ENCODE data around the gene GALNT10.

The GALNT10 gene

GRCh38 chr5:154162539-154163151, 27.9 kb upstream of the GALNT10 start:
- Histone ChIP-seq H3K4me3 (ENCODE audit: low read depth in 1 of 2, low read length in 2 of 2) (no peak overlapping the region), H3K27ac (ENCODE audit: low read depth, low read length) (no peak overlapping the region), H3K36me3 (ENCODE audit: insufficient read depth, low read length) (no peaks in the 10 kb centered on the region), H3K9ac (ENCODE audit: low read length) (no peak overlapping the region), H3K27me3 (ENCODE audit: control insufficient read depth in 1 of 2, insufficient read depth in 2 of 2, low read length in 2 of 2) (no peaks in the 10 kb centered on the region), H3K9me3 (ENCODE audit: low read length) (no peaks in the 10 kb centered on the region), H3K4me1 (ENCODE audit: insufficient read depth, low read length) (peaks cover 5% of the 10 kb centered on the region)

DNA sequence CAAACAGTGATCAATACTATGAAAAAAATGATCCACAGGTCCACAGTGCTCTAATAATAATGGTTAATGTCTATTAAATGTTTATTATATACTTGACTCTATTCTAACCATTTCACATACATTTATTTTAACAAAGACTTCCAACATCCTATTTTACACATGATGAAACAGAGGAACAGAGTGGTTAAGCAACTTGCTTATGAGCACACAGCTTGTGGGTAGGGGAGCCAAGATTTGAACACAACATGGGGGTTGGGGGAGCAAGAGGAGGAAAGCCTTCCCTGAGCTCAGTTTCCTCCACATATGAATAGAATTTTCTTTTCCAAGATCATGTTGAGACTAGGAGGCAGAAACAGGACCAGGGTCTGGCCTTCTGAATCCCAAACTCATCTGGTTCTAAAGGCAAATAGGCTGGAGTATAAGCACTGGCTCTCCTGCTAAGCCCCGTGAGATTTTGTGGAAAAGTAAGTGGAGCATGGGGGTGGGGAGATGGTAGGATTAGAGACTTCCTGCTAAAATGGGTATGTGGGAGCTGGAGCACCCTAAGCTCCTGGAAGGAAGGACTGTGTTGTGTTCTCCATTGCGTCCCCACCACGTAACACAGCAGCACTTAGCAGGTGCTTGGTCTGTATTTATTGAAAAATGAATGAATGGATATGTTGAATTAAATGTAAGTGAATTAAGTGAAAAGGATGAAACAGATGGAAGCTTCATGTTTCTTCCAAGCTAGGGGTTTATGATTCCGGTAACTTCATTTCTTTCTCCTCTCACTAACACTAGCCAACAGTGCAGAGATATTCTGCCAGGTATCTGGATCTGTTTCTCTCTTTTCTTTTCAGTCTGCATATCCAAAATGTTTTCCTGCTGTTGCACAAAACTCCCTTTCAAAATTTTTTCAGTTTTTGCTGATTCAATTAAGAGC, 26.9 kb upstream of the GALNT10 start:
- Histone ChIP-seq H3K4me3 (ENCODE audit: low read depth in 1 of 2, low read length in 2 of 2) (no peak overlapping the region), H3K36me3 (ENCODE audit: insufficient read depth, low read length) (no peaks in the 10 kb centered on the region), H3K9ac (ENCODE audit: low read length) (no peak overlapping the region), H3K9me3 (ENCODE audit: low read length) (no peaks in the 10 kb centered on the region), H3K4me1 (ENCODE audit: insufficient read depth, low read length) (no peaks in the 10 kb centered on the region), H3K27ac (ENCODE audit: low read depth, low read length) (peak overlapping the region; percentile 24), H3K27me3 (ENCODE audit: control insufficient read depth in 1 of 2, insufficient read depth in 2 of 2, low read length in 2 of 2) (no peaks in the 10 kb centered on the region)

GRCh38 chr5:154164249-154164581, 26.3 kb upstream of the GALNT10 start:
- no peak overlapping the region for H3K27ac ChIP-seq (ENCODE audit: low read depth, low read length)
- H3K4me3 ChIP-seq (ENCODE audit: low read depth in 1 of 2, low read length in 2 of 2) = no peak overlapping the region
- no peaks in the 10 kb centered on the region for H3K27me3 ChIP-seq (ENCODE audit: control insufficient read depth in 1 of 2, insufficient read depth in 2 of 2, low read length in 2 of 2)
- no peaks in the 10 kb centered on the region for H3K4me1 ChIP-seq (ENCODE audit: insufficient read depth, low read length)
- H3K36me3 ChIP-seq (ENCODE audit: insufficient read depth, low read length) = no peaks in the 10 kb centered on the region
- no peaks in the 10 kb centered on the region for H3K9me3 ChIP-seq (ENCODE audit: low read length)
- H3K9ac ChIP-seq (ENCODE audit: low read length) = no peak overlapping the region

DNA sequence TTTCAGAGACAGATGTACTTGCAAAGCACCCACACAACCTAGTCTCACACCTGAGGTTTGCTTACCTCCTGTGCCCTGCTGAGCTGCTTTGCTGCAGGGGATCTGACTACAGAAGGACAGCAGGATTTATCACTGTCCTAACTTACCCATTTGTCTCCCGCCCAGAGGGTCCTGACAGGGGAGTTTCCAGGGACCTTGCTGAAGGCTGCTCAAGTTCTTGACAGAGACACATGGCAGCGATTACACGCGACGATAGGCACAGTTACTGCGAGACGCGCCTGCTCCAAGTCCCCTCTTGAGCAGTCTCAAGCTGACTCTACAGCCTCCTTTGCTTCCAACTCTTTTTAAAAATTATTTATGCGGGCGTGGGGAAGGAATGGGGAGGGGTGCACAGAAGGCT, 24.6 kb upstream of the GALNT10 start:
- H3K27ac ChIP-seq (ENCODE audit: low read depth, low read length) = no peak overlapping the region
- no peak overlapping the region for H3K4me3 ChIP-seq (ENCODE audit: low read depth in 1 of 2, low read length in 2 of 2)

GRCh38 chr5:154166901-154167791, 23.4 kb upstream of the GALNT10 start:
- Histone ChIP-seq H3K9ac (ENCODE audit: low read length) (no peak overlapping the region), H3K27me3 (ENCODE audit: control insufficient read depth in 1 of 2, insufficient read depth in 2 of 2, low read length in 2 of 2) (no peaks in the 10 kb centered on the region), H3K4me1 (ENCODE audit: insufficient read depth, low read length) (no peaks in the 10 kb centered on the region), H3K27ac (ENCODE audit: low read depth, low read length) (no peak overlapping the region), H3K9me3 (ENCODE audit: low read length) (no peaks in the 10 kb centered on the region), H3K36me3 (ENCODE audit: insufficient read depth, low read length) (no peaks in the 10 kb centered on the region), H3K4me3 (ENCODE audit: low read depth in 1 of 2, low read length in 2 of 2) (no peak overlapping the region)

More for the DNA sequence above, 24.6 kb upstream of the GALNT10 start:
- H3K4me1 ChIP-seq (ENCODE audit: insufficient read depth, low read length) = no peaks in the 10 kb centered on the region
- H3K27me3 ChIP-seq (ENCODE audit: control insufficient read depth in 1 of 2, insufficient read depth in 2 of 2, low read length in 2 of 2) = no peaks in the 10 kb centered on the region
- H3K9ac ChIP-seq (ENCODE audit: low read length) = no peak overlapping the region
- no peaks in the 10 kb centered on the region for H3K36me3 ChIP-seq (ENCODE audit: insufficient read depth, low read length)
- no peaks in the 10 kb centered on the region for H3K9me3 ChIP-seq (ENCODE audit: low read length)

DNA sequence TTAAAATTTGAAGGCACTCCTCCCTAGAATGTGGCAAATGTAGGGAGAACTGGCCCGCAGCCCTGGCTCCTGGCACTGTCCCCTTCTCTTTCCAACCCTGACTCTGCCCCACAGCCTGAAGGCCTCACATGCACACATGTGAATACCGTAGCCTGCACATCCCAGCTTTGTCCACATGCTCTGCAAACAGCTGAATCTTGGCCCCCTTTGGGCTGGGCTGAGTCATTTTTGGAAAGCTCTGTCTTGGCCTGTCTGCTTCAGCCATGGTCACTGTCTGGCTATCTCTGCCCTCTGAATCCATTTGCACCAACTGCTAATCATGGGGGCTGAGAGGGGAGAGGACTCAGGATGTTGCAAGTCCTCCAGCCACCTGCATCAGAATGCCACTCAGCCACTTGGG, 22.1 kb upstream of the GALNT10 start:
- Histone ChIP-seq H3K4me1 (ENCODE audit: insufficient read depth, low read length) (peaks cover 2% of the 10 kb centered on the region), H3K9me3 (ENCODE audit: low read length) (no peaks in the 10 kb centered on the region), H3K27me3 (ENCODE audit: control insufficient read depth in 1 of 2, insufficient read depth in 2 of 2, low read length in 2 of 2) (no peaks in the 10 kb centered on the region), H3K36me3 (ENCODE audit: insufficient read depth, low read length) (no peaks in the 10 kb centered on the region), H3K27ac (ENCODE audit: low read depth, low read length) (no peak overlapping the region), H3K9ac (ENCODE audit: low read length) (no peak overlapping the region), H3K4me3 (ENCODE audit: low read depth in 1 of 2, low read length in 2 of 2) (no peak overlapping the region)

DNA sequence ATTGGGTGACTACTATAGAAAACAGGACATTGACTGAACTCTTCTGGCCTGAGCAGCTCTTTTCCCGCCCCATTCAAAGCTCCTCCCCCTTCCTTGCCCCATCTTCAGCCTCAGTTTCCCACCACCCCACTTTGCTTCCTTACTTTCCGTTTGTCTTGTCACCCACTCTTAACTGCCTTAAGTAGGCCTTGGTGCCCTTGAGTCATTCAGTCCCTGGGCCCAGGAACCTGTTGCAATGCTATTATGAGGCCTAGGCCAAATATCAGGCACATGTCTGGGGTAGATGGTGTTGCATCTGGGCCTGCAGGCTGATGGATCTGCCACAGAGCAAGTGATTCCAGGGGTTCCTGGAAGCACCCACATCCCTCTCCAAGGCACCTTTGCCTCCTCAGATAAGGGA, 17.7 kb upstream of the GALNT10 start:
- H3K4me3 ChIP-seq (ENCODE audit: low read depth in 1 of 2, low read length in 2 of 2) = no peak overlapping the region
- no peak overlapping the region for H3K27ac ChIP-seq (ENCODE audit: low read depth, low read length)
- H3K36me3 ChIP-seq (ENCODE audit: insufficient read depth, low read length) = no peaks in the 10 kb centered on the region
- H3K9ac ChIP-seq (ENCODE audit: low read length) = no peak overlapping the region
- H3K9me3 ChIP-seq (ENCODE audit: low read length) = no peaks in the 10 kb centered on the region
- H3K27me3 ChIP-seq (ENCODE audit: control insufficient read depth in 1 of 2, insufficient read depth in 2 of 2, low read length in 2 of 2) = no peaks in the 10 kb centered on the region
- peaks cover 8% of the 10 kb centered on the region for H3K4me1 ChIP-seq (ENCODE audit: insufficient read depth, low read length)

- H3K27ac ChIP-seq (ENCODE audit: low read depth, low read length) = no peak overlapping the region
- no peaks in the 10 kb centered on the region for H3K27me3 ChIP-seq (ENCODE audit: control insufficient read depth in 1 of 2, insufficient read depth in 2 of 2, low read length in 2 of 2)
- H3K36me3 ChIP-seq (ENCODE audit: insufficient read depth, low read length) = no peaks in the 10 kb centered on the region
- no peak overlapping the region for H3K9ac ChIP-seq (ENCODE audit: low read length)
- H3K4me1 ChIP-seq (ENCODE audit: insufficient read depth, low read length) = peaks cover 8% of the 10 kb centered on the region
- no peak overlapping the region for H3K4me3 ChIP-seq (ENCODE audit: low read depth in 1 of 2, low read length in 2 of 2)
- no peaks in the 10 kb centered on the region for H3K9me3 ChIP-seq (ENCODE audit: low read length)
Observed at GRCh38 chr5:154174091-154174490, 16.4 kb upstream of the GALNT10 start.

- Histone ChIP-seq H3K4me3 (ENCODE audit: low read depth in 1 of 2, low read length in 2 of 2) (no peak overlapping the region), H3K36me3 (ENCODE audit: insufficient read depth, low read length) (no peaks in the 10 kb centered on the region), H3K27me3 (ENCODE audit: control insufficient read depth in 1 of 2, insufficient read depth in 2 of 2, low read length in 2 of 2) (no peaks in the 10 kb centered on the region), H3K27ac (ENCODE audit: low read depth, low read length) (no peak overlapping the region), H3K9ac (ENCODE audit: low read length) (no peak overlapping the region), H3K4me1 (ENCODE audit: insufficient read depth, low read length) (peaks cover 8% of the 10 kb centered on the region), H3K9me3 (ENCODE audit: low read length) (no peaks in the 10 kb centered on the region)
Observed at GRCh38 chr5:154176181-154176580, 14.4 kb upstream of the GALNT10 start.

DNA sequence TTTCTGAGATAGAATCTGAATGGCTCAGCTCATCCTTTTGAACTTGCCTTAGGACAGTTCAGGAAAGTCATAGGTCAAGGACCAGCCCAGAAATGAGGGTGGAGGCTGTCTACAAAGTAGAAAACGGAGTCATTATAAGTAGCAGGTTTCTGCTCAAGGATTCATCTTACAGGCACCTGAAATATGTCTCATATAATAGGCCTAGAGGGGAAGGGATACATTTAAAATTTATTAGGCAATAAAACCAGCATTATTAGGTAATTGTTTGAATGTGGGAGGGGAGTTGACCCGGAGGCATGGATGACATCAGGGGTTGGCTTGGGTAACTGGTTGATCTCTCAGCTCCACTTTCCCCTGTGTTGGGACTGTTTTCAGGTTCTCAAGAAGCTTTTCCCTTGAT, 11.9 kb upstream of the GALNT10 start:
- Histone ChIP-seq H3K9ac (ENCODE audit: low read length) (no peak overlapping the region), H3K27me3 (ENCODE audit: control insufficient read depth in 1 of 2, insufficient read depth in 2 of 2, low read length in 2 of 2) (no peaks in the 10 kb centered on the region), H3K27ac (ENCODE audit: low read depth, low read length) (no peak overlapping the region), H3K4me1 (ENCODE audit: insufficient read depth, low read length) (peaks cover 4% of the 10 kb centered on the region), H3K4me3 (ENCODE audit: low read depth in 1 of 2, low read length in 2 of 2) (no peak overlapping the region), H3K36me3 (ENCODE audit: insufficient read depth, low read length) (no peaks in the 10 kb centered on the region), H3K9me3 (ENCODE audit: low read length) (no peaks in the 10 kb centered on the region)

Data from muscle layer of colon (tissue), 2 donors.